Activated T-helper 17 cell treated with anti-CD3 and anti-CD28 coated beads, Interleukin-2, amount 50 U/mL, for 72 hours (primary cell): ENCODE data around the gene MGST1. TPM values are rescaled to one million over a fixed set of nuclear protein-coding genes. Genes with fewer than 3 reads are reported as not detected.

Experiments used
- ATAC-seq: fragments of 150-1000 bp; cut with Tn5 transposase; replicated peaks from 2 replicates; pipeline ENCODE4 v1.10.0; 2021; ENCODE audit warnings: mild to moderate bottlenecking, moderate library complexity
- H3K27ac Mint-ChIP-seq: one replicate; pipeline ENCODE4 v1.8.0; 2022; ENCODE audit warnings: mixed read lengths
- H3K27me3 Mint-ChIP-seq: one replicate; pipeline ENCODE4 v1.8.0; 2022; ENCODE audit warnings: mixed read lengths
- H3K36me3 Mint-ChIP-seq: one replicate; pipeline ENCODE4 v1.8.0; 2022; ENCODE audit warnings: low read depth, mild to moderate bottlenecking, mixed read lengths
- H3K4me1 Mint-ChIP-seq: one replicate; pipeline ENCODE4 v1.8.0; 2022; ENCODE audit warnings: mixed read lengths
- H3K4me3 Mint-ChIP-seq: one replicate; pipeline ENCODE4 v1.8.0; 2022; ENCODE audit warnings: mild to moderate bottlenecking, mixed read lengths
- H3K9me3 Mint-ChIP-seq: one replicate; pipeline ENCODE4 v1.8.0; 2022; ENCODE audit warnings: mixed read lengths
- total RNA-seq, 2 donors: library from RNA; stranded (reverse); gene quantifications; one replicate each; pipeline ENCODE4 v1.2.3, GENCODE V29; 2022

MGST1 gene
- total RNA-seq, 2 donors from 2014 or later = not detected

DNA sequence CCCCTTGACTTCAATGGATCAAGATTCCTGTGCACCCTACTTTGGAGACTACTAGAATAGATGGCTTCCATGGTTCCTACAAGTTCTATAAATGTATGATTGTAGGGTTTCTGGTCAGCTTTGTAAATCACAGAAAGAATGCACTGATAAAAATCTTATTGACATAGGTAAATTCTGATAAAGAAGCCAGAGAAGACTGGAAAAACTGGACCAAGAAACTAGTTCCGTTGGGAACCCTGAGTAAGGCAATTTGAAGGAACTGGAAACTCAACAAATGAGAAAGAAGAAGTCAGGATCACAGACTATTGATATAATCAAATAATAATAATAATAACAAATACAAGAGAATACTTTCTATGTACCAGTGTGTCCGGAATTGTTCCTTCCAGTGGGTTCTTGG, 15.4 kb upstream of the MGST1 start:
- H3K4me3 Mint-ChIP-seq = no peak overlapping the region
- no peak overlapping the region for H3K27ac Mint-ChIP-seq
- H3K36me3 Mint-ChIP-seq = no peaks in the 10 kb centered on the region
- peaks cover 16% of the 10 kb centered on the region for H3K9me3 Mint-ChIP-seq
- H3K27me3 Mint-ChIP-seq = no peaks in the 10 kb centered on the region
- ATAC-seq = no peak
- H3K4me1 Mint-ChIP-seq = no peaks in the 10 kb centered on the region

- Mint-ChIP-seq H3K9me3 (peaks cover 12% of the 10 kb centered on the region), H3K4me3 (no peak overlapping the region), H3K27me3 (no peaks in the 10 kb centered on the region), H3K27ac (no peak overlapping the region), H3K36me3 (no peaks in the 10 kb centered on the region), H3K4me1 (no peaks in the 10 kb centered on the region)
- ATAC-seq = no peak
These were observed 11.6 kb upstream of the MGST1 start for GRCh38 chr12:16335838-16336237.

- no peak overlapping the region for H3K4me3 Mint-ChIP-seq
- no peaks in the 10 kb centered on the region for H3K36me3 Mint-ChIP-seq
- H3K9me3 Mint-ChIP-seq = peaks cover 8% of the 10 kb centered on the region
- no peak overlapping the region for H3K27ac Mint-ChIP-seq
- no peaks in the 10 kb centered on the region for H3K4me1 Mint-ChIP-seq
- H3K27me3 Mint-ChIP-seq = no peaks in the 10 kb centered on the region
- no peak for ATAC-seq
These were observed 3.2 kb upstream of the MGST1 start for GRCh38 chr12:16344269-16344668.

DNA sequence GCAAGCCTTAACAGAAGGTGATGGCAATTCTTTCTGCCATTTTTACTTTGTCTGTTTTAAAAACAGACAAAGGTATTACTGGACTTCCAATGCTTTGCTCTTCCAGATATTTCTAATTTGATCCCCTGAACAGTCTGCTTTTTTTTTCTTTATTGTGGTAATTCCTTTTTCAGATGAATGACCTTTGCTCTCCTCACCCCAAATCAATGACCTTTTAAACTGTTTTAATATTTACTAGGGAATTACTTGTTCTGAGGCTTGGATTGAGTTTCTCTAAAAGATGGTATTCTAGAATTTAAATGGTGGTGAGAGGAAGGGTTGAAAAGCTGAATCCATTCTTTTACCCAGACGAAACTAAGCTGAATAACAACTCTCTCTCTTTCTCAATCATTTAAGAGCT, 2.3 kb upstream of the MGST1 start:
- no peak overlapping the region for H3K4me3 Mint-ChIP-seq
- no peak for ATAC-seq
- no peaks in the 10 kb centered on the region for H3K36me3 Mint-ChIP-seq
- peaks cover 8% of the 10 kb centered on the region for H3K9me3 Mint-ChIP-seq
- no peak overlapping the region for H3K27ac Mint-ChIP-seq
- no peaks in the 10 kb centered on the region for H3K27me3 Mint-ChIP-seq
- no peaks in the 10 kb centered on the region for H3K4me1 Mint-ChIP-seq

DNA sequence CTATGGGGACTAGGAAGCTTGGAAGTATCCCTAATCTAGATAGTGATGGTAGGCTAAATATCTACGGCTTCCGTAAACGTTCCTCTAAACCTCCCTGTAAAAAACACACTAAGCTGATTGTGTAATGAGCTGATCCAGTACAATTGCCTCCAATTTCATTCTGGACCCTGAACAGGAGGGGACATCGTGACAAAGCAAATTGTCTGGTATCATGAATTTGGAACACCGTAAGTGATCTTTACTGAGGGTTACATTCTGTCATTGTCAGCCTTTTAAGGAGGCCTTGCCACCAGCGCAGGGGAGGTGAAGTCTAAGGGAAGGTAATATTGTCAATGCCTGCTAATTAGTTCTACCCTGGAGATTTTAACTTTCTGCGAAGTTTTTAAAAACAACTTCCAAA, 487 bp upstream of the MGST1 start:
- no peaks in the 10 kb centered on the region for H3K36me3 Mint-ChIP-seq
- H3K4me3 Mint-ChIP-seq = no peak overlapping the region
- no peaks in the 10 kb centered on the region for H3K4me1 Mint-ChIP-seq
- H3K9me3 Mint-ChIP-seq = peaks cover 4% of the 10 kb centered on the region
- no peak for ATAC-seq
- H3K27me3 Mint-ChIP-seq = no peaks in the 10 kb centered on the region
- H3K27ac Mint-ChIP-seq = no peak overlapping the region

DNA sequence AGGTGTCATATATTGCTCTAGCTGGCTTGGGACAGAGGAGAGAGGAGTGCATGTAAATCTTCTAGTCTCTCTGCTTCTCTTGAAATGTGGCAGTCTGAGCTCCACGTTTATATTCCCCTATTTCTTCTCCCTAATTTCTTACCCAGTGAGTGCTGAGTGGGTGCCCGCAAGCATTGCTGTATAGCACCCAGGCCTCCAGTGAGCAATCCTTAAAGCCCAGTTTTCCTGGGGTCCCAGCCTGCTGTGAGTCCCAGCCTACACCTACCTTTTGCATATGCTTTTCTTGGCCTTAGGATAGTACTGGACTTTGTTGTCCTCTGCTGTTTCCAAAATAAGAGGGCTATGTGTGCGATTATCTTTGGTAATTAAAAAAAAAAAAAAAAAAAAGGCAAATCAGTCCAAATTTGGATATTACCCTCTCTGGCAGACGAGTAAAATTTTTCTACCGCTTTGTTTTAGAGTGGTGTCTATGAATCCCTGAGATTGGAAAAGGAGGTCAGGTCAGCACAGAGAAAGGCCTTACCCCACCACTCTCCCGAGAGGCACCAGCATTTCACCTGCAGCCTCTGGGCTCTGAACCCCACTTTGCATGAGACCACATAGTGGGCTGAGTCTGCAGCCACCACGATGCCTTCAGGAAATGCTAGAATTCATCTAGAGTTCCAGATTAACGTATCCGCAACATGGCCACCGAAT, 1.1 kb downstream of the MGST1 start:
- Mint-ChIP-seq H3K27me3 (no peaks in the 10 kb centered on the region), H3K36me3 (no peaks in the 10 kb centered on the region), H3K27ac (no peak overlapping the region), H3K4me1 (no peaks in the 10 kb centered on the region), H3K4me3 (no peak overlapping the region), H3K9me3 (no peaks in the 10 kb centered on the region)
- no peak for ATAC-seq

DNA sequence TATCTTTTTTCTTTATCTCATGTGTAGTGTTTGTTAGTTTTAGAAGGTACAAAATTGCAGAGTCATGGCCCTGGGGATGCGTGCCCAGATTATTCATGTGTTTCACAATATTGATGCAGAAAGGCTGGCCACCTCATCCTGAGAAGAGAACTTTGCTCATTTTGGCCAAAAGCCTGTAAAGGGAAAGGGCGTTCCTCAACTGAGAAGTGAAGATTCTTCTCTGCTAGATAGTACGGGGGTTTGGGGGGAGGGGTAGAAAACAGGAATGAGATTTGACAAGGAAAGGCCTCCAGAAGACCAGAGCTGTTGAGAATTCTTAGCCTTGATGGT, 1.7 kb downstream of the MGST1 start:
- Mint-ChIP-seq H3K4me3 (no peak overlapping the region), H3K9me3 (no peaks in the 10 kb centered on the region)

DNA sequence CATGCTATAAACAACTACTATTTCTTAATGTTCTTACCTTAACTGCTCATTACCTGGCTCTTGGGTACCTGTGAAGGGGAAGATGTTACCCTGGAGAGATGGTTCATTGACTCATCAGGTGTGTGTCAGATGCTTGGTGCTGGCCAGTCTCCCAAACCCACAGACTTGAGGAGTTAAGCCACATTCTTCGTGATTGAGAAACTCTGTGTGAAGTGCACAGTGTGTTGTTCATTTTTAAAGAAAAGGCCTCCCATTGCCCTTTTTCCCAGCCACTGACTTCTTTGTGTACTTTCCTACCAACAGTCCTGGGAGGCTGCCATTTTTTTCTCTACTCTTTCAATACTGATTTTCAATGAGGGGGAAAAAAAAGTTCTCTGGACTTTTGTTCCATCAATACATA, 3.2 kb downstream of the MGST1 start:
- no peak for ATAC-seq
- H3K9me3 Mint-ChIP-seq = no peaks in the 10 kb centered on the region
- no peaks in the 10 kb centered on the region for H3K36me3 Mint-ChIP-seq
- no peaks in the 10 kb centered on the region for H3K27me3 Mint-ChIP-seq
- no peaks in the 10 kb centered on the region for H3K4me1 Mint-ChIP-seq
- H3K27ac Mint-ChIP-seq = no peak overlapping the region
- H3K4me3 Mint-ChIP-seq = no peak overlapping the region

More for the DNA sequence above, 1.7 kb downstream of the MGST1 start:
- no peaks in the 10 kb centered on the region for H3K4me1 Mint-ChIP-seq
- no peak overlapping the region for H3K27ac Mint-ChIP-seq
- H3K36me3 Mint-ChIP-seq = no peaks in the 10 kb centered on the region
- no peak for ATAC-seq
- H3K27me3 Mint-ChIP-seq = no peaks in the 10 kb centered on the region

- Mint-ChIP-seq H3K36me3 (no peaks in the 10 kb centered on the region), H3K4me3 (no peak overlapping the region), H3K4me1 (no peaks in the 10 kb centered on the region), H3K9me3 (no peaks in the 10 kb centered on the region), H3K27me3 (no peaks in the 10 kb centered on the region), H3K27ac (no peak overlapping the region)
- no peak for ATAC-seq
These were observed 5.0 kb downstream of the MGST1 start for GRCh38 chr12:16352481-16352880.

DNA sequence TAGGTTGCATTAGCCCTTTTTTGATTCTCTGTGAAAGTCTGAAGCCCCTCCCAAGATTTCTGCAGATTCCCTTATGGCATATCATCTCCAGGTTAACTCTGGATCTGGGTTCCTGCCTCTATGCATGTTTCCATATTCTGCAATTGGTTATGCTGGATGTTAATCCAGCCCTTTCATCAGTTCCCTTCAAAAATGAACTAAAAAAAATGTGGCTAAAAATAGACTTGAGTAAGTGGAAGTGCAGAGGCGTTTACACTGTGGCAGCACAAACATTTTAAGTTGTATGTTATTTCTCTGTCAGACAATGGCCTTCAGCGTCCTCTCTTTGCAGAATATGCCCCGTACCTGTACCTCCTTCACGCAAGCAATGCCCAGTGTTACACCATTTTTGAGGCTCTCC, 11.4 kb downstream of the MGST1 start:
- H3K27me3 Mint-ChIP-seq = no peaks in the 10 kb centered on the region

DNA sequence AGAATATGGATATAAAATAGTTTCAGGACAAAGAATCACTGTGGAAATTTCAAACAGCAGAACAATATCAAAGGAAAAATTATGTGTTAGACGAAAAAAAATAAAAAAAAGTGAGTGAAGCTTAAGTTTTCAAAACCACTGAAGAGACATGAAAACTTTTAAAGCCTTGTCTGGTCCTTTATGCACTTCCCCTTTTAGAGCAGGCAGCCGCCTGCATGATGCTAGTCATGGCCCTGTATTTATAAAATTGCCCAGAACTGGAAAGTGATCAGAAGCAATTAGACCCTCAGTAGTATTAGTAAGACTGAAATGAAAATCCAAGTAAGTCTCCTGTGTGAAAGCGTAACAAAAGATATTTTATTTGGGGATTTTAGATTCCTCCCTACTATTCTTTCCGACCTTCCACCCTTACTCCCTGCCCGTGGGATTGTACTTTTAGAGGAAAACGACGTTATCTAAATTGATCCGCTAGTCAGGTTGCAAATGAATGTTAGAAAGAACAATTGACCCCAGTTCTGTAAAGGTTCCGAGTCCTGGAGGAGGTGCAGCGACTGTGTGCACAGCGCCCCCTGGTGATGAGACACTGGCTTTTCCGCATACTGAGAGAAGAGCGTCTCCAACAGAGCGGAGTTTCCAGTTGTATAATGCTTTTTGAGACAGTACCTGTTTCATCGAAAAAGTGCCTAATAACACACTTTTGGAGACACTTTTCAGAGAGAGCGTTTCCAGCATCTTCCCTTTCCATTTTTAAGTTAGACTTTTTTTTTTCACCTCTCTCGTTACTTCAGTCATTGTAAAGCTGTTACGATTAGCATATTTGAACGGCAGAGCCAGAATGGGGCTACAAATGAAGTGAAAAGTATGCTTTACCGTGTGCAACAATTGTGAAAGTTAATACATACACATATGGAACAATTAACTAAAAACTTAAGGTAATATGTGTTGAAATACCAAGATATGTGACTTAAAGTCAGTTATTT, 12.4 kb downstream of the MGST1 start:
- Mint-ChIP-seq H3K4me3 (no peak overlapping the region), H3K9me3 (peaks cover 18% of the 10 kb centered on the region), H3K36me3 (no peaks in the 10 kb centered on the region), H3K27ac (no peak overlapping the region), H3K27me3 (no peaks in the 10 kb centered on the region), H3K4me1 (no peaks in the 10 kb centered on the region)
- ATAC-seq = no peak

More for the DNA sequence above, 11.4 kb downstream of the MGST1 start:
- Mint-ChIP-seq H3K9me3 (peaks cover 18% of the 10 kb centered on the region), H3K36me3 (no peaks in the 10 kb centered on the region), H3K4me1 (no peaks in the 10 kb centered on the region), H3K27ac (no peak overlapping the region), H3K4me3 (no peak overlapping the region)
- ATAC-seq = no peak

GRCh38 chr12:16361142-16361783, 13.8 kb downstream of the MGST1 start:
- Mint-ChIP-seq H3K27ac (no peak overlapping the region), H3K4me1 (no peaks in the 10 kb centered on the region), H3K27me3 (no peaks in the 10 kb centered on the region), H3K4me3 (no peak overlapping the region), H3K9me3 (peaks cover 18% of the 10 kb centered on the region), H3K36me3 (no peaks in the 10 kb centered on the region)
- no peak for ATAC-seq

- H3K4me1 Mint-ChIP-seq = no peaks in the 10 kb centered on the region
- no peaks in the 10 kb centered on the region for H3K27me3 Mint-ChIP-seq
- H3K9me3 Mint-ChIP-seq = peaks cover 18% of the 10 kb centered on the region
- no peak for ATAC-seq
- no peak overlapping the region for H3K27ac Mint-ChIP-seq
- H3K36me3 Mint-ChIP-seq = no peaks in the 10 kb centered on the region
- no peak overlapping the region for H3K4me3 Mint-ChIP-seq
These were observed 15.1 kb downstream of the MGST1 start for GRCh38 chr12:16362550-16362949.

DNA sequence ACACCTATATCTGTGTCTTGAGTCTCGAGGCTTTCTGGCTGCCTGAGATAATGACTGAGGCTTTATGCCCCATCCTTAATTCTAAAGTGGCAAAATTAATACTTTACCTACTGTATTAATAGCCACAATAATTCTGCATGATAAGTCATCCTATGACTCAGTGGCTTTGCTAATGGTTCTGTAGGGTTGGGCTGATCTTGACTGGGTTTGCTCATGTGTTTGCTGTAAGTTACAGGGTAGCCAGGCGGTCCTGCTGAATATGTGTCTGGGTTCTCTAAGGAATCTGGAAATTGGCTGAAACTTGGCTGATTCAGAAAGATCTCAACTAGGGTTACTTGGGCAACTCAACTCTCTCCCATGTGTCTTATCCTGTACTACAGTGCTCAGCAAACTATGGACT, 21.7 kb downstream of the MGST1 start:
- Mint-ChIP-seq H3K4me3 (no peak overlapping the region), H3K36me3 (no peaks in the 10 kb centered on the region), H3K4me1 (no peaks in the 10 kb centered on the region), H3K9me3 (peaks cover 4% of the 10 kb centered on the region), H3K27me3 (no peaks in the 10 kb centered on the region), H3K27ac (no peak overlapping the region)
- ATAC-seq = no peak

DNA sequence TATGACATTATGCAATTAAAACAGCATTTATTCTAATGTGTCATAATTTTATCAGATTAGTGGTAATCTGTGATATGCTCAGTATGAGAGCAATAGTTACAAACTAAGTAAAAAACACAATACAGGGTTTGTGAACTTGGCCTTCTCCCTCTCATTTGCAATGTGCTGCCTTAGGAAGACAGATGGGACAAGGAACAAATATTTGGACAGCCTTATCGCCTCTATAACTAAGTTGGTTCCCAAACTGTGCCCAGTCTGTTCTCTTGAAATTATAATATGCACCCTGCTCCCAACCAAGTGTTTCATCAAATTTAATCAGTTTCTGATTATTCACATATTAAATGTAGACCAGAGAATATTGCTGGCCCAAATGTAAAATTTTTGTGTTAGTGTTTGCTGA, 22.7 kb downstream of the MGST1 start:
- no peak overlapping the region for H3K27ac Mint-ChIP-seq
- H3K9me3 Mint-ChIP-seq = peaks cover 4% of the 10 kb centered on the region
- no peak for ATAC-seq
- H3K27me3 Mint-ChIP-seq = no peaks in the 10 kb centered on the region
- H3K4me1 Mint-ChIP-seq = no peaks in the 10 kb centered on the region
- H3K4me3 Mint-ChIP-seq = no peak overlapping the region
- H3K36me3 Mint-ChIP-seq = no peaks in the 10 kb centered on the region
